Nephron (organoid): ENCODE results near the gene NKX2-8.

Experiments used
- H3K27ac Mint-ChIP-seq, 3 experiments: 2 replicates each; pipeline ENCODE4 v1.8.0; 2020; ENCODE audit warnings: mixed read lengths in 3 of 3, mild to moderate bottlenecking in 2 of 3, moderate library complexity in 1 of 3
- H3K27me3 Mint-ChIP-seq: 2 replicates; pipeline ENCODE4 v1.8.0; 2021; ENCODE audit warnings: low read depth, mild to moderate bottlenecking, moderate library complexity, mixed read lengths
- H3K36me3 Mint-ChIP-seq: 2 replicates; pipeline ENCODE4 v1.8.0; 2020; ENCODE audit warnings: low read depth, mixed read lengths
- H3K4me1 Mint-ChIP-seq: 2 replicates; pipeline ENCODE4 v1.8.0; 2020; ENCODE audit warnings: mixed read lengths
- H3K4me3 Mint-ChIP-seq, 3 experiments: 2 replicates each; pipeline ENCODE4 v1.8.0; 2020; ENCODE audit warnings: mild to moderate bottlenecking in 3 of 3, mixed read lengths in 3 of 3, moderate library complexity in 2 of 3
- H3K9me3 Mint-ChIP-seq: 2 replicates; pipeline ENCODE4 v1.8.0; 2020; ENCODE audit warnings: mixed read lengths
- TF ChIP-seq, protein P1 (sequence below), 3 experiments: fragments of 200-600 bp; sonication (generic); IDR thresholded peaks; one replicate each; pipeline ENCODE4 v1.5.0; 2021; ENCODE audit warnings: antibody characterized with exemption in 3 of 3; ENCODE audit not compliant: unreplicated experiment in 3 of 3

The NKX2-8 gene

DNA sequence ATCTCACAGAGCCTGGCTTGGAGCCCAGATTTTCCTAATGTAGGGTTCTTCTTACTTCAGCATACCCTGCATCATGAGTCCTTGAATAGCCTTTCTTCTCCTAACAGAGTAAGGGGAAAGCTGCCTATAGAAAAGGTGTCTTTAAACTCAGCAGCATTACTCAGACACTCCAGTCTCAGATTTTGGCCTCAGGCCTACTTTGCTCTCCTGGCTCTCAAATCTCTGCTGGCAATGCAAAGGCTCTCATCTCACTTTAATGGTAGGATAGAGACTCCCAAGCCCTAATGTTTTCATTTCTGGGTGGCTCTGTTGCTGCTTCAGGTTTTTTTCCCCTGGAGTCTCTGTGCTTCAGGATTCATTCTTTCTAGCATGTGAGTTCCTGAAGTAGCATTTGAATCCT, 9.1 kb upstream of the NKX2-8 start:
- no peak overlapping the region for H3K4me3 Mint-ChIP-seq
- H3K9me3 Mint-ChIP-seq = no peaks in the 10 kb centered on the region
- H3K27me3 Mint-ChIP-seq = peaks cover 30% of the 10 kb centered on the region
- no peaks in the 10 kb centered on the region for H3K36me3 Mint-ChIP-seq
- no peak overlapping the region for H3K27ac Mint-ChIP-seq
- TF ChIP-seq, protein P1, sequence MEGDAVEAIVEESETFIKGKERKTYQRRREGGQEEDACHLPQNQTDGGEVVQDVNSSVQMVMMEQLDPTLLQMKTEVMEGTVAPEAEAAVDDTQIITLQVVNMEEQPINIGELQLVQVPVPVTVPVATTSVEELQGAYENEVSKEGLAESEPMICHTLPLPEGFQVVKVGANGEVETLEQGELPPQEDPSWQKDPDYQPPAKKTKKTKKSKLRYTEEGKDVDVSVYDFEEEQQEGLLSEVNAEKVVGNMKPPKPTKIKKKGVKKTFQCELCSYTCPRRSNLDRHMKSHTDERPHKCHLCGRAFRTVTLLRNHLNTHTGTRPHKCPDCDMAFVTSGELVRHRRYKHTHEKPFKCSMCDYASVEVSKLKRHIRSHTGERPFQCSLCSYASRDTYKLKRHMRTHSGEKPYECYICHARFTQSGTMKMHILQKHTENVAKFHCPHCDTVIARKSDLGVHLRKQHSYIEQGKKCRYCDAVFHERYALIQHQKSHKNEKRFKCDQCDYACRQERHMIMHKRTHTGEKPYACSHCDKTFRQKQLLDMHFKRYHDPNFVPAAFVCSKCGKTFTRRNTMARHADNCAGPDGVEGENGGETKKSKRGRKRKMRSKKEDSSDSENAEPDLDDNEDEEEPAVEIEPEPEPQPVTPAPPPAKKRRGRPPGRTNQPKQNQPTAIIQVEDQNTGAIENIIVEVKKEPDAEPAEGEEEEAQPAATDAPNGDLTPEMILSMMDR (IDR thresholded peaks at IDR 0.05; ENCODE audit: unreplicated experiment in 3 of 3) = no peak
- no peaks in the 10 kb centered on the region for H3K4me1 Mint-ChIP-seq

DNA sequence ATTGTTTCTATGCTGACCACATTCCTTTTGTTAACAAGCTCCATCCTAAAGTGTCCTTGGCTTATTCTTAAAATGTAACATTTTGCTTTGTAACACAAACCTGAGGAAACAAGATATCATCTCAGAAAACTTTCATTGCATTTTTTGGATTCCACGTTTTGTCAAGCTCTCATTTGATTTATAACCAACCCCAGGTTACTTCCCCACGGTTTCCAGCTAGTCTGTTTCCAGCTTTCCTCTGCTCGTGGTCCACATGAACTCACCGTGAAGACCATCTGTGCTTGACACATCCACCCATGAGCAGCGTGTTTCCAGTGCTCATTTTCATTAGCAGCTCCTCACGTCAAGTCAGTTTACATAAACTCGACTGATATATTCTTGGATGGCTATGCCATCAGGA, 6.4 kb upstream of the NKX2-8 start:
- Mint-ChIP-seq H3K36me3 (no peaks in the 10 kb centered on the region), H3K27ac (no peak overlapping the region), H3K4me1 (no peaks in the 10 kb centered on the region), H3K4me3 (no peak overlapping the region), H3K9me3 (no peaks in the 10 kb centered on the region), H3K27me3 (peaks cover 4% of the 10 kb centered on the region)
- TF ChIP-seq, protein P1 (IDR thresholded peaks at IDR 0.05; ENCODE audit: unreplicated experiment in 3 of 3) = no peak

DNA sequence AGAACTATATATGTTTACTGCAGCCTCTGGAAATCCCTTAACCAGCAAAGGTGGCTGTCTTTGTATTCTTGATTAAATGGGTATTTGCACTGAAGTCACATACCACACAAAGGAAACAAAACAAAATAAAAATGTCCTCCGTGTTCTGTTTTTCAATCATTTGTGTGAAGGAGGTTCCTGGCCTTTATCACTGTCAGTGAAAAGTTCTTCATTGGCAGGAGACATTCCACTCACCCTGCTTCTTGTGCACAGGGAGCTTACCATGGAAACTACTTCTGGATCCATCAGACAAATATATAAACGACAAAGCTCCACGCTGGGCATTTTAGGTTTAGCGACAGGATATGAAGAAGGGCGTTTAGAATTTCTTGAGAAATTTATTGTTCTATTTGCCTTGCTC, 5.7 kb upstream of the NKX2-8 start:
- Mint-ChIP-seq H3K4me3 (no peak overlapping the region), H3K36me3 (no peaks in the 10 kb centered on the region), H3K27ac (no peak overlapping the region), H3K4me1 (no peaks in the 10 kb centered on the region), H3K27me3 (no peaks in the 10 kb centered on the region), H3K9me3 (no peaks in the 10 kb centered on the region)
- TF ChIP-seq, protein P1 (IDR thresholded peaks at IDR 0.05; ENCODE audit: unreplicated experiment in 3 of 3) = no peak

DNA sequence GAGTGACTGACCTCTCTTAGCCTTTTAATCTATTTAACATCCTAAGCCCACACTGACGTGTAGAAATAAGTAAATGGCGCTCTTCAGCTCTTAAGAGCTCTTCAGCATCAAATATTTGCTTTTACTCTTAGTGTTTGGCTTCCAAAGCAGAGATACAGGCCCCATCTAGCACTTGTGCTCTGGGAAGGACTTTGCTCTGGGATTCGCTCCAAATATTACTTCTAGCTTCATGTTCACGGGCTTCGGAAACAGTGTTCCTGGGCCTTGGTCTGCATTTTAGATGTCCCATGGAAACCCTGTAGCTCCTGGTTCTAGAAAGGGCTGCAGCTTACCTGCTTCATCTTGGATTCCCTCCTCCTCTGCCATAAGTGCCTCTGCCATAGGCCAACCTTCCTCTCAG, 2.7 kb upstream of the NKX2-8 start:
- no peak overlapping the region for H3K27ac Mint-ChIP-seq
- no peaks in the 10 kb centered on the region for H3K9me3 Mint-ChIP-seq
- H3K36me3 Mint-ChIP-seq = no peaks in the 10 kb centered on the region
- TF ChIP-seq, protein P1 (IDR thresholded peaks at IDR 0.05; ENCODE audit: unreplicated experiment in 3 of 3) = no peak
- H3K27me3 Mint-ChIP-seq = no peaks in the 10 kb centered on the region
- H3K4me3 Mint-ChIP-seq = no peak overlapping the region
- H3K4me1 Mint-ChIP-seq = no peaks in the 10 kb centered on the region

DNA sequence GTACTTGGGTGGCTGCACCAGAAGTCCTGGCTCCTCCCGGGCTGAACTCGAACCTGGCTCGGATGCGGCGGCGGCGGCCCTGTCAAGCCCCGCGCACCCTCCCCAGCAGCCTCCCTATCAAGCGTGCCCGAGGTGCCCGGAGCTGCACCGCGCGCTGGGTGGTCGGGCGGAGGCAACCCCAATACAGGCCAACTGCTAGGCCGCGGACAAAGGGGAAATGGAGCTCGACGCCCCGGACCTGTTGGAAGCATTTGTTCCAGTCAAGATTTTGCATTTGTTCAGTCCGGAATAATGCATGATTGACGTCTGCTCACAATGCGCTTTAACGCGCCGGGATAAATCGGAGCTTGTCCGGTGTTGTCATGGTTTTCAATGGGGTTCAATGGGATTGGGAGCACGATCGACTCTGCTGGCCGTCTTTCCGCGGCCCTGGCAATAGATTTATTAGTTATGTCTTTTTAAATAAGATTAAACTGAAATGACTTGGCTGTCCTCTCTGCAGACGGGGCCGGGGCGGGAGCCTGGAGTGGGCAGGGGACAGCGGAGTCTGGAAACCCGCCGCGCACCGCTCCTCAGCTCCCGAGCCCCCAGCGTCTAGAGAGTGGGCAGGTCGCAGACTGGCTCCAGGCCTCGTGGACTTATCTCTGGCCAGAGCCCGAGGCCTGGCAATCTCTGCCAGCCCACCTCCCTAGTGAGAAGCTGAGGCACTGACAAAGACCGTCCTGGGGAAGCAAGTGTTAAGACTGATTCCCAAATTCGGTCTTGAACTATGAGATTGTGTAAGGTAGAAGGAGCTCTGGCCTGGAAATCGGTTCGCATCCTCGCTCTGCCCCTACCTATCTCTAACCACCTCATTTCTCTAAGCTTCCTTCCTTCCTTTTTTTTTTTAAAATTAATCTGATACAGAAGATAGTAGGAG, 1.7 kb upstream of the NKX2-8 start:
- Mint-ChIP-seq H3K9me3 (no peaks in the 10 kb centered on the region), H3K4me3 (no peak overlapping the region), H3K27ac (no peak overlapping the region), H3K27me3 (no peaks in the 10 kb centered on the region), H3K4me1 (no peaks in the 10 kb centered on the region), H3K36me3 (no peaks in the 10 kb centered on the region)
- TF ChIP-seq, protein P1 (IDR thresholded peaks at IDR 0.05; ENCODE audit: unreplicated experiment in 3 of 3) = no peak
